Right lobe of liver (tissue), 4 donors: ENCODE data around the gene CHTF8.

Source experiments
- CTCF ChIP-seq, 4 donors: fragments of 200-600 bp in 3 of 4; fragments of 450-650 bp in 1 of 4; IDR thresholded peaks; one replicate each; pipeline versions ENCODE4 v1.5.1 to v1.8.0; 2016 to 2022; ENCODE audit warnings: antibody characterized with exemption in 4 of 4, mild to moderate bottlenecking in 2 of 4
- POLR2A ChIP-seq: fragments of 450-650 bp; IDR thresholded peaks from one replicate; pipeline ENCODE4 v1.6.1; 2017; ENCODE audit warnings: antibody characterized with exemption, mild to moderate bottlenecking
- donor health status: DM: no; HTN: no; CAD: no.
- donor health status: DM: no; HTN: no; CAD: no.
- donor health status: DM: no; HTN: yes; CAD: no.

- TF ChIP-seq CTCF (IDR thresholded peaks at IDR 0.05): peak; percentile 59 to 87 (median 84)
- TF ChIP-seq POLR2A: no peak
Measured at GRCh38 chr16:69112285-69113129, 19.9 kb downstream of the CHTF8 start.
